Measurements from ENCODE around the gene NUP205.

- no peak for TF ChIP-seq SUZ12 (IDR thresholded peaks at IDR 0.05; ENCODE audit: extremely low read depth, insufficient read depth, insufficient read length)
- no peak for TF ChIP-seq YY1 (IDR thresholded peaks at IDR 0.05; ENCODE audit: insufficient read depth, insufficient read length)
- no peak for TF ChIP-seq ZNF274 (IDR thresholded peaks at IDR 0.05; ENCODE audit: low read depth, low read length)
Observed at GRCh38 chr7:135517060-135517459, 40.7 kb upstream of the NUP205 start.
